WTC11 (cell line): ENCODE measurements around the gene SLC25A45. TPM values are rescaled to one million over a fixed set of nuclear protein-coding genes. Genes with fewer than 3 reads are reported as not detected.
A peak's percentile ranks its signal among the peaks of the same experiment; 100 is the strongest.

Experiments used
- CREM ChIP-seq: sonication (generic); formaldehyde crosslinking; IDR thresholded peaks from 2 replicates; pipeline ENCODE4 v1.8.1; 2022; ENCODE audit warnings: mild to moderate bottlenecking, missing genetic modification reagents, moderate library complexity
- FOXJ3 ChIP-seq: sonication (generic); formaldehyde crosslinking; IDR thresholded peaks from 2 replicates; pipeline ENCODE4 v1.9.0; 2021; ENCODE audit warnings: missing genetic modification reagents, mild to moderate bottlenecking, borderline replicate concordance
- HMGA2 ChIP-seq: fragments of 250-450 bp; sonication (Bioruptor Pico); IDR thresholded peaks from 2 replicates; pipeline ENCODE4 v1.4.0; 2021; ENCODE audit warnings: mild to moderate bottlenecking, moderate library complexity
- JUN ChIP-seq: sonication (generic); formaldehyde crosslinking; IDR thresholded peaks from 2 replicates; pipeline ENCODE4 v1.8.0; 2023; ENCODE audit warnings: mild to moderate bottlenecking, missing genetic modification reagents
- KAT7 ChIP-seq: sonication (generic); formaldehyde crosslinking; IDR thresholded peaks from 2 replicates; pipeline ENCODE4 v1.8.1; 2023; ENCODE audit warnings: missing genetic modification reagents, mild to moderate bottlenecking, borderline replicate concordance
- MXD4 ChIP-seq: fragments of 250-450 bp; sonication (Bioruptor Pico); IDR thresholded peaks from 2 replicates; pipeline ENCODE4 v1.8.0; 2021; ENCODE audit warnings: mild to moderate bottlenecking, moderate library complexity, borderline replicate concordance
- NR3C1 ChIP-seq: sonication (generic); formaldehyde crosslinking; conservative IDR thresholded peaks from 2 replicates; pipeline ENCODE4 v1.8.1; 2023; ENCODE audit warnings: low read depth, mild to moderate bottlenecking, missing genetic modification reagents
- PRRX2 ChIP-seq: fragments of 250-450 bp; sonication (Bioruptor Pico); IDR thresholded peaks from 2 replicates; pipeline ENCODE4 v1.8.0; 2021; ENCODE audit warnings: mild to moderate bottlenecking
- ZNF232 ChIP-seq: sonication (generic); formaldehyde crosslinking; IDR thresholded peaks from 2 replicates; pipeline ENCODE4 v1.8.0; 2022; ENCODE audit warnings: mild to moderate bottlenecking, missing genetic modification reagents
- ZNF281 ChIP-seq: sonication (generic); formaldehyde crosslinking; IDR thresholded peaks from 2 replicates; pipeline ENCODE4 v1.8.0; 2023; ENCODE audit warnings: mild to moderate bottlenecking, missing genetic modification reagents
- ZNF317 ChIP-seq: sonication (generic); formaldehyde crosslinking; IDR thresholded peaks from 2 replicates; pipeline ENCODE4 v1.8.1; 2023; ENCODE audit warnings: low read depth, mild to moderate bottlenecking, moderate library complexity, missing genetic modification reagents, borderline replicate concordance
- ZNF425 ChIP-seq: fragments of 250-450 bp; sonication (Bioruptor Pico); conservative IDR thresholded peaks from 2 replicates; pipeline ENCODE4 v1.9.0; 2021; ENCODE audit warnings: mild to moderate bottlenecking
- ZNF532 ChIP-seq: fragments of 250-450 bp; sonication (Bioruptor Pico); IDR thresholded peaks from 2 replicates; pipeline ENCODE4 v1.9.0; 2021; ENCODE audit warnings: mild to moderate bottlenecking, borderline replicate concordance
- total RNA-seq: library from RNA; stranded (reverse); gene quantifications from 3 replicates; pipeline ENCODE4 v1.2.3, GENCODE V29; 2021
- TF ChIP-seq, protein P1 (sequence below): fragments of 200-600 bp; IDR thresholded peaks from 2 replicates; pipeline ENCODE4 v1.8.0; 2022; ENCODE audit warnings: antibody characterized with exemption
- TF ChIP-seq, protein P2 (sequence below): sonication (generic); formaldehyde crosslinking; IDR thresholded peaks from 2 replicates; pipeline ENCODE4 v1.8.0; 2023; ENCODE audit warnings: missing genetic modification reagents
- TF ChIP-seq, protein P3 (sequence below): sonication (generic); formaldehyde crosslinking; conservative IDR thresholded peaks from 2 replicates; pipeline ENCODE4 v1.8.1; 2023; ENCODE audit warnings: mild to moderate bottlenecking, low read depth, missing genetic modification reagents, moderate library complexity
- TF ChIP-seq, protein P4 (sequence below): fragments of 250-450 bp; sonication (Bioruptor Pico); IDR thresholded peaks from 2 replicates; pipeline ENCODE4 v1.9.0; 2021; ENCODE audit warnings: mild to moderate bottlenecking
- TF ChIP-seq, protein P5 (sequence below): sonication (generic); formaldehyde crosslinking; IDR thresholded peaks from 2 replicates; pipeline ENCODE4 v1.8.1; 2022; ENCODE audit warnings: low read depth, missing genetic modification reagents, borderline replicate concordance

SLC25A45 gene
- total RNA-seq, 1 experiment from 2014 or later = 1.7 TPM

GRCh38 chr11:65421794-65422632 is 39.6 kb upstream of the SLC25A45 start (continued):
- TF ChIP-seq ZNF532 (CRISPR knock-in tag) (no peak), NR3C1 (CRISPR knock-in tag) (no peak), ZNF281 (no peak; the same call in 1 of the 2 replicates), JUN (CRISPR knock-in tag) (peak; percentile 83; the same call in 1 of the 2 replicates), ZNF317 (no peak), PRRX2 (no peak), ZNF232 (CRISPR knock-in tag) (no peak), FOXJ3 (CRISPR knock-in tag) (no peak), CREM (CRISPR knock-in tag) (peak; percentile 89; the same call in 1 of the 2 replicates), KAT7 (CRISPR knock-in tag) (no peak), ZNF425 (no peak), MXD4 (CRISPR knock-in tag) (no peak), HMGA2 (CRISPR knock-in tag) (no peak)
- TF ChIP-seq, protein P1, sequence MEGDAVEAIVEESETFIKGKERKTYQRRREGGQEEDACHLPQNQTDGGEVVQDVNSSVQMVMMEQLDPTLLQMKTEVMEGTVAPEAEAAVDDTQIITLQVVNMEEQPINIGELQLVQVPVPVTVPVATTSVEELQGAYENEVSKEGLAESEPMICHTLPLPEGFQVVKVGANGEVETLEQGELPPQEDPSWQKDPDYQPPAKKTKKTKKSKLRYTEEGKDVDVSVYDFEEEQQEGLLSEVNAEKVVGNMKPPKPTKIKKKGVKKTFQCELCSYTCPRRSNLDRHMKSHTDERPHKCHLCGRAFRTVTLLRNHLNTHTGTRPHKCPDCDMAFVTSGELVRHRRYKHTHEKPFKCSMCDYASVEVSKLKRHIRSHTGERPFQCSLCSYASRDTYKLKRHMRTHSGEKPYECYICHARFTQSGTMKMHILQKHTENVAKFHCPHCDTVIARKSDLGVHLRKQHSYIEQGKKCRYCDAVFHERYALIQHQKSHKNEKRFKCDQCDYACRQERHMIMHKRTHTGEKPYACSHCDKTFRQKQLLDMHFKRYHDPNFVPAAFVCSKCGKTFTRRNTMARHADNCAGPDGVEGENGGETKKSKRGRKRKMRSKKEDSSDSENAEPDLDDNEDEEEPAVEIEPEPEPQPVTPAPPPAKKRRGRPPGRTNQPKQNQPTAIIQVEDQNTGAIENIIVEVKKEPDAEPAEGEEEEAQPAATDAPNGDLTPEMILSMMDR = no peak
- TF ChIP-seq, protein P2, sequence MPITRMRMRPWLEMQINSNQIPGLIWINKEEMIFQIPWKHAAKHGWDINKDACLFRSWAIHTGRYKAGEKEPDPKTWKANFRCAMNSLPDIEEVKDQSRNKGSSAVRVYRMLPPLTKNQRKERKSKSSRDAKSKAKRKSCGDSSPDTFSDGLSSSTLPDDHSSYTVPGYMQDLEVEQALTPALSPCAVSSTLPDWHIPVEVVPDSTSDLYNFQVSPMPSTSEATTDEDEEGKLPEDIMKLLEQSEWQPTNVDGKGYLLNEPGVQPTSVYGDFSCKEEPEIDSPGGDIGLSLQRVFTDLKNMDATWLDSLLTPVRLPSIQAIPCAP (CRISPR knock-in tag) = no peak
- TF ChIP-seq, protein P3, sequence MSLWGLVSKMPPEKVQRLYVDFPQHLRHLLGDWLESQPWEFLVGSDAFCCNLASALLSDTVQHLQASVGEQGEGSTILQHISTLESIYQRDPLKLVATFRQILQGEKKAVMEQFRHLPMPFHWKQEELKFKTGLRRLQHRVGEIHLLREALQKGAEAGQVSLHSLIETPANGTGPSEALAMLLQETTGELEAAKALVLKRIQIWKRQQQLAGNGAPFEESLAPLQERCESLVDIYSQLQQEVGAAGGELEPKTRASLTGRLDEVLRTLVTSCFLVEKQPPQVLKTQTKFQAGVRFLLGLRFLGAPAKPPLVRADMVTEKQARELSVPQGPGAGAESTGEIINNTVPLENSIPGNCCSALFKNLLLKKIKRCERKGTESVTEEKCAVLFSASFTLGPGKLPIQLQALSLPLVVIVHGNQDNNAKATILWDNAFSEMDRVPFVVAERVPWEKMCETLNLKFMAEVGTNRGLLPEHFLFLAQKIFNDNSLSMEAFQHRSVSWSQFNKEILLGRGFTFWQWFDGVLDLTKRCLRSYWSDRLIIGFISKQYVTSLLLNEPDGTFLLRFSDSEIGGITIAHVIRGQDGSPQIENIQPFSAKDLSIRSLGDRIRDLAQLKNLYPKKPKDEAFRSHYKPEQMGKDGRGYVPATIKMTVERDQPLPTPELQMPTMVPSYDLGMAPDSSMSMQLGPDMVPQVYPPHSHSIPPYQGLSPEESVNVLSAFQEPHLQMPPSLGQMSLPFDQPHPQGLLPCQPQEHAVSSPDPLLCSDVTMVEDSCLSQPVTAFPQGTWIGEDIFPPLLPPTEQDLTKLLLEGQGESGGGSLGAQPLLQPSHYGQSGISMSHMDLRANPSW (CRISPR knock-in tag) = no peak
- TF ChIP-seq, protein P4, sequence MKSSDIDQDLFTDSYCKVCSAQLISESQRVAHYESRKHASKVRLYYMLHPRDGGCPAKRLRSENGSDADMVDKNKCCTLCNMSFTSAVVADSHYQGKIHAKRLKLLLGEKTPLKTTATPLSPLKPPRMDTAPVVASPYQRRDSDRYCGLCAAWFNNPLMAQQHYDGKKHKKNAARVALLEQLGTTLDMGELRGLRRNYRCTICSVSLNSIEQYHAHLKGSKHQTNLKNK (CRISPR knock-in tag) = no peak
- TF ChIP-seq, protein P5, sequence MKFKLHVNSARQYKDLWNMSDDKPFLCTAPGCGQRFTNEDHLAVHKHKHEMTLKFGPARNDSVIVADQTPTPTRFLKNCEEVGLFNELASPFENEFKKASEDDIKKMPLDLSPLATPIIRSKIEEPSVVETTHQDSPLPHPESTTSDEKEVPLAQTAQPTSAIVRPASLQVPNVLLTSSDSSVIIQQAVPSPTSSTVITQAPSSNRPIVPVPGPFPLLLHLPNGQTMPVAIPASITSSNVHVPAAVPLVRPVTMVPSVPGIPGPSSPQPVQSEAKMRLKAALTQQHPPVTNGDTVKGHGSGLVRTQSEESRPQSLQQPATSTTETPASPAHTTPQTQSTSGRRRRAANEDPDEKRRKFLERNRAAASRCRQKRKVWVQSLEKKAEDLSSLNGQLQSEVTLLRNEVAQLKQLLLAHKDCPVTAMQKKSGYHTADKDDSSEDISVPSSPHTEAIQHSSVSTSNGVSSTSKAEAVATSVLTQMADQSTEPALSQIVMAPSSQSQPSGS = no peak
- TF ChIP-seq, all 79 proteins: peak for 17
